Mucosa of rectum (tissue), 2 donors: Measurements from ENCODE around the gene ZSCAN23.

Experiments
- H3K27ac ChIP-seq, 2 donors: one replicate each; pipeline ENCODE4 v1.7.0; 2013; ENCODE audit warnings: inconsistent platforms in 2 of 2, low read depth in 2 of 2, low read length in 2 of 2
- H3K27me3 ChIP-seq, 2 donors: one replicate each; pipeline ENCODE4 v1.7.0; 2013; ENCODE audit warnings: low read length in 2 of 2; ENCODE audit not compliant: control insufficient read depth in 2 of 2, insufficient read depth in 2 of 2
- H3K36me3 ChIP-seq, 2 donors: one replicate each; pipeline ENCODE4 v1.7.0; 2013; ENCODE audit warnings: low read length in 2 of 2; ENCODE audit not compliant: control insufficient read depth in 2 of 2, insufficient read depth in 2 of 2
- H3K4me1 ChIP-seq, 2 donors: one replicate each; pipeline ENCODE4 v1.7.0; 2013; ENCODE audit warnings: low read length in 2 of 2, mild to moderate bottlenecking in 1 of 2; ENCODE audit not compliant: control insufficient read depth in 2 of 2, insufficient read depth in 2 of 2
- H3K4me3 ChIP-seq, 2 donors: one replicate each; pipeline ENCODE4 v1.7.0; 2013; ENCODE audit warnings: low read length in 2 of 2
- H3K9ac ChIP-seq, 2 donors: one replicate each; pipeline ENCODE4 v1.7.0; 2013; ENCODE audit warnings: low read length in 2 of 2, low read depth in 1 of 2, mild to moderate bottlenecking in 1 of 2
- H3K9me3 ChIP-seq, 2 donors: one replicate each; pipeline ENCODE4 v1.7.0; 2013; ENCODE audit warnings: low read length in 2 of 2; ENCODE audit not compliant: control insufficient read depth in 2 of 2
- donor health status: healthy.
- donor health status: Normal muscosa, but diverticular disease.

Gene ZSCAN23

DNA sequence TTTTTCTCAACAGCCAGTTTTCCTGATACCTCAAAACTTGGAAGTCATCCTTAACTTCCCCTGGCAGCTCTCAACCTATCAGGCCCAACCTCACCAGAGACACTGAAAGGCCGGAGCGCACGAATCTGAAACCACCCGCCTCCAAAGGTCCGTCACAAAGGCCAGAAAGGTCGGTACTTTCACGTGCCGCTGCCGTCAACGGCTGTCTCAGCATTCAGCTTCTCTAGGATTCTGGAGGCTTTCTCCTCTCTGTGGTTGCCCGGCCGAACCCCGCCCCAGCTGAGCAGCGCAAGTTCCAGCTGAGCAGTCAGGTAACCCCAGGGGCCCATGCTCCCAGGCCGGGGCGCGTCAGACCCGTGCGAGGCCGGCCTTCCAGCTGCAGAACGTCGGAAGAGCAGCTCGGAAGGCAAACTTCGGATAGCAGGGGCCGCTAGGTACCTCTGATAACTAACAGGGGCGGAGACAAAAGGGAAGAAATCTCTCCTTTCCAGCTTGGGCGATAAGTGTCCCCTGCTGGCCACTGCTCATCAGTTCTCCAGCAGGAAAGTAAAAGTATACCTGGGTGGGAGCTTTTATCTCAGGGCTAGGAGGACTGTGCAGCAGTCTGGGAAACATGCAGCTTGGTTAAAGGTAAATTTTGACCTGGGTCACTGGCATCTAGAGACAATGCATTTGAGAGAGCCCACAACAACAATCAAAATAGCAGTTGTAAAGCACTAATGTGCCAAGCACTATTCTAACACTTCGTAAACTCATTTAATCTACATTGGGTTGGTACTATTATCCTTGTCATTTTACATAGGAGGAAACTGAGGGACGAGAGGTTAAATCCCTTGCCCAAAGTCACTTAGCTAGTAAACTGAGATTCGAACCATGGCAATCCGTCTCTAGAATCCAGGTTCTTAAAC is 59.8 kb downstream of the ZSCAN23 start:
- H3K27ac ChIP-seq: peak overlapping the region; percentile 71 to 73
- H3K4me3 ChIP-seq: peak overlapping the region; percentile 71 to 80
- no peaks in the 10 kb centered on the region for H3K9me3 ChIP-seq
- H3K27me3 ChIP-seq: no peaks in the 10 kb centered on the region
- H3K4me1 ChIP-seq: peaks cover 0 to 2% of the 10 kb centered on the region in 2 donors
- peaks cover 4 to 16% of the 10 kb centered on the region in 2 donors for H3K36me3 ChIP-seq
- H3K9ac ChIP-seq: peak overlapping the region; percentile 69 to 70
